HepG2 (cell line): ENCODE data around the gene MCC.

Source experiments
- POLR2A ChIP-seq, 2 experiments: IDR thresholded peaks; 2 replicates each; pipeline ENCODE4 v1.6.1; 2011; ENCODE audit warnings: low read depth in 2 of 2, low read length in 2 of 2, mild to moderate bottlenecking in 1 of 2, moderate library complexity in 1 of 2; ENCODE audit not compliant: insufficient read depth in 1 of 2
- TP53 ChIP-seq: sonication (generic); formaldehyde crosslinking; conservative IDR thresholded peaks from 2 replicates; pipeline ENCODE4 v1.4.0; 2020; ENCODE audit warnings: missing genetic modification reagents

DNA sequence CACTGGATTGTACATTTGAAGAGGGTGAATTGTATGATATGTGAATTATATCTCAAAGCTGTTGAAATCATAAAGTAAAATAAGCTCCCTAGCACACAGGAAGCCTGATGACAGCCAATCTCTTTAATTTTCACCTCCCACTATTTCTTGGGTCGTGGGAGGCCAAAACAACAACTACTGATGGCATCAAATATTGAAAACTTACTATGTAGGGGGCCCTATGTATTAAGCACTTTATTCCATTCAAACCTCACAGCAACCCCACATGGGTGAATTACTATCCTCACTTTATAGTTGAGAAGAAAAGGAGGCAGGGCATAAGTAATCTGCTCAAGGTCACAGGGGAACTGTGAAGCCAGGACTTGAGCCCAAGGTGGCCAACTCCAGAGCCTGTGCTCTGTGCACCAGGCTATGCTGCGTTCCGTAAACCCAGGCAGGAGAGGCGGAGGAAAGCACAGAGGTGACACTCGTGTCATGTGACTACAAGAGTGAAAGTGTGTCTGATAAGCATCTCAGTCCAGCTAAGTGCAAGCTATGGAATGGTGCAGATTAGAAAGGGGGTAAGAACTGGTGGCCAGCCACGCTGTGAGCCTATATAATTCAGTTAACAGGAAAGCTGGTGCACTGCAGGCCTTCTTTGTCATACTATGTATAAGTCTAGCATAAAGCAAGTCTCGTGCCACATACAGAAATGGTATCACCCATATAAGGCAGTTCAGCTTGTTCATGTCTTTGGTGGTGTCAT, 290.6 kb downstream of the MCC start:
- TF ChIP-seq TP53 (no peak), POLR2A (IDR thresholded peaks at IDR 0.05; ENCODE audit: insufficient read depth in 1 of 2, low read depth in 2 of 2, low read length in 2 of 2) (no peak)
